Measurements from ENCODE around the gene MYOM3.

MYOM3 gene

GRCh38 chr1:24055681-24056080 lies 56.3 kb downstream of the MYOM3 start:
- Histone ChIP-seq H3K4me1 (ENCODE audit: control insufficient read depth, insufficient read depth, low read depth, low read length) (peaks cover 2% of the 10 kb centered on the region), H2BK5ac (ENCODE audit: low read depth, low read length, poor library complexity, severe bottlenecking) (no peak overlapping the region), H3K9me3 (ENCODE audit: control insufficient read depth, low read length) (no peaks in the 10 kb centered on the region), H3K4me3 (ENCODE audit: insufficient read depth in 1 of 2, low read depth in 1 of 2, low read length in 2 of 2) (no peak overlapping the region), H2BK12ac (ENCODE audit: low read length in 2 of 2) (no peak overlapping the region), H4K91ac (ENCODE audit: low read length) (no peak overlapping the region), H3K9ac (ENCODE audit: low read length) (no peak overlapping the region), H3K4me2 (ENCODE audit: low read length, poor library complexity, severe bottlenecking) (no peak overlapping the region), H3K27me3 (ENCODE audit: control insufficient read depth in 1 of 2, insufficient read depth in 1 of 2, low read length in 2 of 2) (no peaks in the 10 kb centered on the region), H3K14ac (ENCODE audit: low read length in 2 of 2) (no peak overlapping the region), H2AK5ac (ENCODE audit: low read length, severe bottlenecking) (no peak overlapping the region), H2BK120ac (ENCODE audit: low read depth, low read length) (no peak overlapping the region), H3K23ac (ENCODE audit: low read length in 2 of 2) (no peak overlapping the region), H4K8ac (ENCODE audit: low read length) (no peak overlapping the region), H3K79me1 (replicated peaks; ENCODE audit: low read length, poor library complexity, severe bottlenecking) (no peaks in the 10 kb centered on the region), H2AFZ (ENCODE audit: low read depth, low read length) (no peak overlapping the region), H3K36me3 (ENCODE audit: control insufficient read depth in 1 of 2, insufficient read depth in 2 of 2, low read depth in 1 of 2, low read length in 2 of 2) (no peaks in the 10 kb centered on the region), H3K18ac (ENCODE audit: low read depth in 1 of 2, low read length in 2 of 2) (no peak overlapping the region), H3K27ac (ENCODE audit: low read length, poor library complexity, severe bottlenecking) (no peak overlapping the region), H3K4ac (ENCODE audit: low read depth in 1 of 2, low read length in 2 of 2) (no peak overlapping the region), H2BK15ac (ENCODE audit: low read depth, poor library complexity, severe bottlenecking) (no peak overlapping the region)
- WGBS = 76% methylated on average over 8 of the region's 8 CpGs
- no peak for DNase-seq

- Histone ChIP-seq H3K4me2 (ENCODE audit: low read length, poor library complexity, severe bottlenecking) (no peak overlapping the region), H2BK12ac (ENCODE audit: low read length in 2 of 2) (no peak overlapping the region), H3K79me1 (replicated peaks; ENCODE audit: low read length, poor library complexity, severe bottlenecking) (no peaks in the 10 kb centered on the region), H3K27ac (ENCODE audit: low read length, poor library complexity, severe bottlenecking) (peak overlapping the region; percentile 90), H2BK120ac (ENCODE audit: low read depth, low read length) (no peak overlapping the region), H3K9ac (ENCODE audit: low read length) (no peak overlapping the region), H3K27me3 (ENCODE audit: control insufficient read depth in 1 of 2, insufficient read depth in 1 of 2, low read length in 2 of 2) (no peaks in the 10 kb centered on the region), H3K18ac (ENCODE audit: low read depth in 1 of 2, low read length in 2 of 2) (no peak overlapping the region), H3K4me1 (ENCODE audit: control insufficient read depth, insufficient read depth, low read depth, low read length) (peaks cover 7% of the 10 kb centered on the region), H3K14ac (ENCODE audit: low read length in 2 of 2) (no peak overlapping the region), H3K4me3 (ENCODE audit: insufficient read depth in 1 of 2, low read depth in 1 of 2, low read length in 2 of 2) (no peak overlapping the region), H3K9me3 (ENCODE audit: control insufficient read depth, low read length) (no peaks in the 10 kb centered on the region), H2AK5ac (ENCODE audit: low read length, severe bottlenecking) (no peak overlapping the region), H2BK15ac (ENCODE audit: low read depth, poor library complexity, severe bottlenecking) (no peak overlapping the region), H3K4ac (ENCODE audit: low read depth in 1 of 2, low read length in 2 of 2) (no peak overlapping the region), H2BK5ac (ENCODE audit: low read depth, low read length, poor library complexity, severe bottlenecking) (peak overlapping the region; percentile 19), H4K91ac (ENCODE audit: low read length) (no peak overlapping the region), H3K36me3 (ENCODE audit: control insufficient read depth in 1 of 2, insufficient read depth in 2 of 2, low read depth in 1 of 2, low read length in 2 of 2) (no peaks in the 10 kb centered on the region), H4K8ac (ENCODE audit: low read length) (no peak overlapping the region), H2AFZ (ENCODE audit: low read depth, low read length) (no peak overlapping the region), H3K23ac (ENCODE audit: low read length in 2 of 2) (no peak overlapping the region)
- 83% methylated on average over 5 of the region's 6 CpGs for WGBS
- DNase-seq = no peak
Measured at GRCh38 chr1:24052220-24052619, 59.7 kb downstream of the MYOM3 start.

GRCh38 chr1:24051206-24051945 lies 60.6 kb downstream of the MYOM3 start:
- no peak overlapping the region for H3K23ac ChIP-seq (ENCODE audit: low read length in 2 of 2)
- H3K4me2 ChIP-seq (ENCODE audit: low read length, poor library complexity, severe bottlenecking) = no peak overlapping the region
- 99% methylated on average over 4 of the region's 7 CpGs for WGBS
- no peak overlapping the region for H3K14ac ChIP-seq (ENCODE audit: low read length in 2 of 2)
- no peak overlapping the region for H2BK12ac ChIP-seq (ENCODE audit: low read length in 2 of 2)
- no peak overlapping the region for H3K4ac ChIP-seq (ENCODE audit: low read depth in 1 of 2, low read length in 2 of 2)
- no peak overlapping the region for H2AFZ ChIP-seq (ENCODE audit: low read depth, low read length)
- no peak overlapping the region for H2BK5ac ChIP-seq (ENCODE audit: low read depth, low read length, poor library complexity, severe bottlenecking)
- H2AK5ac ChIP-seq (ENCODE audit: low read length, severe bottlenecking) = peak overlapping the region; percentile 53
- DNase-seq = no peak
- no peak overlapping the region for H2BK15ac ChIP-seq (ENCODE audit: low read depth, poor library complexity, severe bottlenecking)
- H3K4me1 ChIP-seq (ENCODE audit: control insufficient read depth, insufficient read depth, low read depth, low read length) = peaks cover 11% of the 10 kb centered on the region
- H4K91ac ChIP-seq (ENCODE audit: low read length) = no peak overlapping the region
- no peak overlapping the region for H3K18ac ChIP-seq (ENCODE audit: low read depth in 1 of 2, low read length in 2 of 2)
- H3K79me1 ChIP-seq (replicated peaks; ENCODE audit: low read length, poor library complexity, severe bottlenecking) = no peaks in the 10 kb centered on the region
- H3K9ac ChIP-seq (ENCODE audit: low read length) = no peak overlapping the region
- H4K8ac ChIP-seq (ENCODE audit: low read length) = no peak overlapping the region
- H3K27ac ChIP-seq (ENCODE audit: low read length, poor library complexity, severe bottlenecking) = no peak overlapping the region
- no peak overlapping the region for H3K4me3 ChIP-seq (ENCODE audit: insufficient read depth in 1 of 2, low read depth in 1 of 2, low read length in 2 of 2)
- no peaks in the 10 kb centered on the region for H3K36me3 ChIP-seq (ENCODE audit: control insufficient read depth in 1 of 2, insufficient read depth in 2 of 2, low read depth in 1 of 2, low read length in 2 of 2)
- no peaks in the 10 kb centered on the region for H3K27me3 ChIP-seq (ENCODE audit: control insufficient read depth in 1 of 2, insufficient read depth in 1 of 2, low read length in 2 of 2)
- H3K9me3 ChIP-seq (ENCODE audit: control insufficient read depth, low read length) = no peaks in the 10 kb centered on the region
- H2BK120ac ChIP-seq (ENCODE audit: low read depth, low read length) = no peak overlapping the region

- no peak overlapping the region for H4K8ac ChIP-seq (ENCODE audit: low read length)
- no peak overlapping the region for H3K18ac ChIP-seq (ENCODE audit: low read depth in 1 of 2, low read length in 2 of 2)
- DNase-seq = no peak
- 89% methylated on average over 4 of the region's 7 CpGs for WGBS
- H3K9ac ChIP-seq (ENCODE audit: low read length) = no peak overlapping the region
- no peak overlapping the region for H4K91ac ChIP-seq (ENCODE audit: low read length)
- no peak overlapping the region for H3K4me3 ChIP-seq (ENCODE audit: insufficient read depth in 1 of 2, low read depth in 1 of 2, low read length in 2 of 2)
- no peak overlapping the region for H3K4me2 ChIP-seq (ENCODE audit: low read length, poor library complexity, severe bottlenecking)
- H2BK12ac ChIP-seq (ENCODE audit: low read length in 2 of 2) = no peak overlapping the region
- no peak overlapping the region for H2BK5ac ChIP-seq (ENCODE audit: low read depth, low read length, poor library complexity, severe bottlenecking)
- H2AK5ac ChIP-seq (ENCODE audit: low read length, severe bottlenecking) = no peak overlapping the region
- H2BK15ac ChIP-seq (ENCODE audit: low read depth, poor library complexity, severe bottlenecking) = no peak overlapping the region
- no peak overlapping the region for H3K14ac ChIP-seq (ENCODE audit: low read length in 2 of 2)
- H3K79me1 ChIP-seq (replicated peaks; ENCODE audit: low read length, poor library complexity, severe bottlenecking) = no peaks in the 10 kb centered on the region
- H3K36me3 ChIP-seq (ENCODE audit: control insufficient read depth in 1 of 2, insufficient read depth in 2 of 2, low read depth in 1 of 2, low read length in 2 of 2) = no peaks in the 10 kb centered on the region
- H3K23ac ChIP-seq (ENCODE audit: low read length in 2 of 2) = no peak overlapping the region
- peaks cover 14% of the 10 kb centered on the region for H3K4me1 ChIP-seq (ENCODE audit: control insufficient read depth, insufficient read depth, low read depth, low read length)
- H3K27ac ChIP-seq (ENCODE audit: low read length, poor library complexity, severe bottlenecking) = no peak overlapping the region
- H3K4ac ChIP-seq (ENCODE audit: low read depth in 1 of 2, low read length in 2 of 2) = no peak overlapping the region
- no peaks in the 10 kb centered on the region for H3K27me3 ChIP-seq (ENCODE audit: control insufficient read depth in 1 of 2, insufficient read depth in 1 of 2, low read length in 2 of 2)
- H2AFZ ChIP-seq (ENCODE audit: low read depth, low read length) = no peak overlapping the region
- H3K9me3 ChIP-seq (ENCODE audit: control insufficient read depth, low read length) = no peaks in the 10 kb centered on the region
- H2BK120ac ChIP-seq (ENCODE audit: low read depth, low read length) = no peak overlapping the region
Measured at GRCh38 chr1:24049733-24050132, 62.2 kb downstream of the MYOM3 start.
